22Rv1 (cell line): Measurements from ENCODE around the gene ATF3.

Source experiments
- CTCF ChIP-seq: fragments of 450-650 bp; IDR thresholded peaks from 2 replicates; pipeline ENCODE4 v1.5.1; 2017; ENCODE audit warnings: mild to moderate bottlenecking
- ZFX ChIP-seq: fragments of 450-650 bp; IDR thresholded peaks from 2 replicates; pipeline ENCODE4 v1.6.1; 2017; ENCODE audit warnings: antibody characterized with exemption, borderline replicate concordance

- no peak for TF ChIP-seq CTCF
- TF ChIP-seq ZFX: no peak
Measured at GRCh38 chr1:212578041-212578440, 30.5 kb upstream of the ATF3 start.
